WI38 (cell line): ENCODE results near the gene RUFY2.

Source experiments
- H3K4me3 ChIP-seq: 2 replicates; pipeline ENCODE4 v1.5.1; 2011; ENCODE audit warnings: low read depth, mild to moderate bottlenecking, control low read depth, low read length
- CTCF ChIP-seq: IDR thresholded peaks from 2 replicates; pipeline ENCODE4 v1.5.1; 2012; ENCODE audit warnings: low read depth, mild to moderate bottlenecking, control low read depth, low read length

RUFY2 gene

GRCh38 chr10:68301790-68302502 is 105.1 kb downstream of the RUFY2 start:
- TF ChIP-seq CTCF, result peak; percentile 22; the same call in 1 of the 2 replicates
- no peak overlapping the region for H3K4me3 ChIP-seq

GRCh38 chr10:68301301-68301700 is 105.8 kb downstream of the RUFY2 start:
- H3K4me3 ChIP-seq, result no peak overlapping the region
- no peak for TF ChIP-seq CTCF

GRCh38 chr10:68296843-68297663 is 110.0 kb downstream of the RUFY2 start:
- H3K4me3 ChIP-seq, result no peak overlapping the region

More at GRCh38 chr10:68296843-68297663, 110.0 kb downstream of the RUFY2 start:
- no peak for TF ChIP-seq CTCF
